HL-60 (cell line): ENCODE results near the gene RILPL1.

ENCODE experiments used
- DNase-seq, 2 experiments: peaks; one replicate each; pipeline ENCODE4 v3.0.0-alpha.2; 2010 to 2020; ENCODE audit warnings: low read depth in 1 of 2, low spot score in 1 of 2
- H3K27ac ChIP-seq: fragments of 250-450 bp; sonication (Bioruptor Pico); replicated peaks from 2 replicates; pipeline ENCODE4 v1.5.1; 2020; ENCODE audit warnings: mild to moderate bottlenecking, moderate library complexity
- H3K27me3 ChIP-seq: fragments of 250-450 bp; sonication (Bioruptor Pico); 2 replicates; pipeline ENCODE4 v1.5.1; 2021; ENCODE audit warnings: mild to moderate bottlenecking, moderate library complexity; ENCODE audit not compliant: insufficient read depth, poor library complexity, severe bottlenecking
- H3K4me3 ChIP-seq: replicated peaks from 2 replicates; pipeline ENCODE4 v1.5.1; 2011; ENCODE audit warnings: mild to moderate bottlenecking, control low read depth, low read length; ENCODE audit not compliant: insufficient read depth
- GABPA ChIP-seq: IDR thresholded peaks from 2 replicates; pipeline ENCODE4 v1.6.1; 2012; ENCODE audit warnings: low read depth
- POLR2AphosphoS5 ChIP-seq: IDR thresholded peaks from 2 replicates; pipeline ENCODE4 v1.6.1; 2012; ENCODE audit warnings: low read depth
- REST ChIP-seq: IDR thresholded peaks from 2 replicates; pipeline ENCODE4 v1.6.1; 2012; ENCODE audit warnings: low read depth; ENCODE audit not compliant: insufficient replicate concordance
- SPI1 ChIP-seq: IDR thresholded peaks from 2 replicates; pipeline ENCODE4 v1.6.1; 2012; ENCODE audit warnings: low read depth, mild to moderate bottlenecking, borderline replicate concordance
- TF ChIP-seq, protein P1 (sequence below): IDR thresholded peaks from one replicate; pipeline ENCODE4 v1.5.1; 2011; ENCODE audit warnings: low read length, control low read depth, inconsistent platforms; ENCODE audit not compliant: insufficient read depth

The RILPL1 gene

GRCh38 chr12:123513805-123514204, 19.7 kb downstream of the RILPL1 start:
- Histone ChIP-seq H3K27me3 (no peaks in the 10 kb centered on the region), H3K27ac (no peak overlapping the region), H3K4me3 (no peak overlapping the region)
- no peak for TF ChIP-seq POLR2AphosphoS5
- no peak for DNase-seq

DNA sequence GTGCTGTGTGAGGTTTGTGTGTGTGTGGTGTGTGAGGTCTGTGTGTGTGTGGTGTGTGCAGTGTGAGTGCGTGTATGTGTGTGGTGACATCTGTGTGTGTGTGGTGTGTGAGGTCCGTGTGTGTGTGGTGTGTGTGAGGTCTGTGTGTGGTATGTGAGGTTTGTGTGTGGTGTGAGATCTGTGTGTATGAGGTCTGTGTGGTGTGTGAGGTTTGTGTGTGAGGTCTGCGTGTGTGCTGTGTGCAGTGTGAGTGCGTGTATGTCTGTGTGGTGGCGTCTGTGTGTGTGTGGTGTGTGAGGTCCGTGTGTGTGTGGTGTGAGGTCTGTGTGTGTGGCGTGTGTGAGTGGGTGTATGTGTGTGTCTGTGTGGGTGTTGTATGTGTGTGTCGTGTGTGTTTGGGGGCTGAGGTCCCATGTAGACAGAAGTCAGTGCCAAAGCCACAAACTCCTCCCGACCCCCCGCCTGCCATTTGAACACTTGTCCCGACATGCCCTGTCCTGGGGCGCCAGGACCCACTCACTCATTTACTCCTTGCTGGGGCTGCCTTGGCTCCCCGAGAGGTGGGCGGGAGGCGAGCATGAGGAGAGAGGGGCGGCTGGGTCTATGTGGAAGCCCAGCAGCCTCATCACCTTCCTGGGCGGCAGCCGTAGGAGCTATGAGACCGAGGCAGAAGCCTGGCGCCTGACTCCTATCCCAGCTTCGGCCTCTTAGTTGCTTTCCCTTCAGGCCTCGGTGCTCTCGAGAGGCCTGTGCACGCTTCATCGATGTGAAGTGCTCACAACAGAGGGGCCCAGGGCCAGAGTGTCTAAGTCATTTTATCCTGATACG, 20.5 kb downstream of the RILPL1 start:
- DNase-seq = no peak
- TF ChIP-seq POLR2AphosphoS5 (no peak), SPI1 (no peak), GABPA (no peak), REST (no peak)
- TF ChIP-seq, protein P1, sequence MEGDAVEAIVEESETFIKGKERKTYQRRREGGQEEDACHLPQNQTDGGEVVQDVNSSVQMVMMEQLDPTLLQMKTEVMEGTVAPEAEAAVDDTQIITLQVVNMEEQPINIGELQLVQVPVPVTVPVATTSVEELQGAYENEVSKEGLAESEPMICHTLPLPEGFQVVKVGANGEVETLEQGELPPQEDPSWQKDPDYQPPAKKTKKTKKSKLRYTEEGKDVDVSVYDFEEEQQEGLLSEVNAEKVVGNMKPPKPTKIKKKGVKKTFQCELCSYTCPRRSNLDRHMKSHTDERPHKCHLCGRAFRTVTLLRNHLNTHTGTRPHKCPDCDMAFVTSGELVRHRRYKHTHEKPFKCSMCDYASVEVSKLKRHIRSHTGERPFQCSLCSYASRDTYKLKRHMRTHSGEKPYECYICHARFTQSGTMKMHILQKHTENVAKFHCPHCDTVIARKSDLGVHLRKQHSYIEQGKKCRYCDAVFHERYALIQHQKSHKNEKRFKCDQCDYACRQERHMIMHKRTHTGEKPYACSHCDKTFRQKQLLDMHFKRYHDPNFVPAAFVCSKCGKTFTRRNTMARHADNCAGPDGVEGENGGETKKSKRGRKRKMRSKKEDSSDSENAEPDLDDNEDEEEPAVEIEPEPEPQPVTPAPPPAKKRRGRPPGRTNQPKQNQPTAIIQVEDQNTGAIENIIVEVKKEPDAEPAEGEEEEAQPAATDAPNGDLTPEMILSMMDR = no peak
- Histone ChIP-seq H3K4me3 (no peak overlapping the region), H3K27me3 (no peaks in the 10 kb centered on the region), H3K27ac (no peak overlapping the region)

DNA sequence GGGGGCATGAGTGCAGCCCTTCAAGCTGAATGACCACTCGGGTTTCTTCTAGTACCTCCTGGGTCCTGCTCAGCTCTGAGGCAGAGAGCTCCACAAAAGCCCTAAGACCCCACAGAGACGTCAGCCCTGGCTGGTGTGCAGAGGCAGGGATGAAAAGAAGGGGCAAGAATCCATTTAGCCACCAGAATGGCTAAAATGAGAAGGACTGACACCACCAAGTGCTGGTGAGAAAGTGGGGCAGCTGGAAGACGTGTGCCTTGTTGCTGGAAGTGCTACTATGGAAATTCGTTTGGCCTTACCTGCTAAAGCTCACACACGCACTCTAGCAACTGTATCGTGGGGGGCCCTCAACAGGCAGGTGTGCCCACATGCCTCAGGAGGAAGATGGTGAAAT, 26.7 kb downstream of the RILPL1 start:
- TF ChIP-seq, protein P1 = no peak
- TF ChIP-seq SPI1 (no peak), GABPA (no peak), REST (no peak), POLR2AphosphoS5 (no peak)
- no peak overlapping the region for H3K4me3 ChIP-seq
- no peak for DNase-seq
- no peaks in the 10 kb centered on the region for H3K27me3 ChIP-seq
- H3K27ac ChIP-seq = no peak overlapping the region

- TF ChIP-seq REST (no peak), POLR2AphosphoS5 (no peak), SPI1 (no peak), GABPA (no peak)
- TF ChIP-seq, protein P1 = no peak
- DNase-seq = no peak
- Histone ChIP-seq H3K4me3 (no peak overlapping the region), H3K27me3 (no peaks in the 10 kb centered on the region), H3K27ac (no peak overlapping the region)
Measured at GRCh38 chr12:123506059-123506842, 27.3 kb downstream of the RILPL1 start.
